ENCODE results near the gene SPATA25.

DNA sequence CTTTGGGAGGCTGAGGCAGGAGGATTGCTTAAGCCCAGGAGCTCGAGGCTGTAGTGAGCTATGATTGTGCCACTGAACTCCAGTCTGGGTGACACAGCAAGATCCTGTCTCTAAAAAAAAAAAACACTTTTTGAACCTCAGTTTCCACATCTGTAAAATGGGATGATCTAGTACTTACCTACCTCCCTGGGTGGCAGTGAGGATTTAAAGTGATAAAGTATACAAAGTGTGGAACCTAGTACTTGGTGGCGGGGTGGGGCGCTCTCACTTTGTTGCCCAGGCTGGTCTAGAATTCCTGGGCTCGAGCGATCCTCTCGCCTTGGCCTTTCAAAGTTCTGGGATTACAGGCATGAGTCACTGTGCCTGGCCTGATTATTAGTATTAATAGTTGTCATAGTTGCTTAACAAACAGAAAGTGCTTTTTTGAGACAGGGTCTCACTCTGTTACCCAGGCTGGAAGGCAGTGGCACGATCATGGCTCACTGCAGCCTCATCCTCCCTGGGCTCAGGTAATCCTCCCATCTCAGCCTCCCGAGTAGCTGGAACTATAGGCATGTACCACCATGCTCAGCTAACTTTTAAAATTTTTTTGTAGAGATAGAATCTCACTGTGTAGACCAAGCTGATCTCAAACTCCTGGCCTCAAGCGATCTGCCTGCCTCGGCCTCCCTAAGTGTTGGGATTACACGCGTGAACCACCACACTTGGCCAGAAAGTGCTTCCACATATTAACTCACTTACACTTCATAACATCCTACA, 31.5 kb upstream of the SPATA25 start:
- no peak for TF ChIP-seq EZH2 (IDR thresholded peaks at IDR 0.05; ENCODE audit: borderline replicate concordance, insufficient read depth, low read length, poor library complexity, severe bottlenecking)
- TF ChIP-seq, protein P1, sequence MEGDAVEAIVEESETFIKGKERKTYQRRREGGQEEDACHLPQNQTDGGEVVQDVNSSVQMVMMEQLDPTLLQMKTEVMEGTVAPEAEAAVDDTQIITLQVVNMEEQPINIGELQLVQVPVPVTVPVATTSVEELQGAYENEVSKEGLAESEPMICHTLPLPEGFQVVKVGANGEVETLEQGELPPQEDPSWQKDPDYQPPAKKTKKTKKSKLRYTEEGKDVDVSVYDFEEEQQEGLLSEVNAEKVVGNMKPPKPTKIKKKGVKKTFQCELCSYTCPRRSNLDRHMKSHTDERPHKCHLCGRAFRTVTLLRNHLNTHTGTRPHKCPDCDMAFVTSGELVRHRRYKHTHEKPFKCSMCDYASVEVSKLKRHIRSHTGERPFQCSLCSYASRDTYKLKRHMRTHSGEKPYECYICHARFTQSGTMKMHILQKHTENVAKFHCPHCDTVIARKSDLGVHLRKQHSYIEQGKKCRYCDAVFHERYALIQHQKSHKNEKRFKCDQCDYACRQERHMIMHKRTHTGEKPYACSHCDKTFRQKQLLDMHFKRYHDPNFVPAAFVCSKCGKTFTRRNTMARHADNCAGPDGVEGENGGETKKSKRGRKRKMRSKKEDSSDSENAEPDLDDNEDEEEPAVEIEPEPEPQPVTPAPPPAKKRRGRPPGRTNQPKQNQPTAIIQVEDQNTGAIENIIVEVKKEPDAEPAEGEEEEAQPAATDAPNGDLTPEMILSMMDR (IDR thresholded peaks at IDR 0.05; ENCODE audit: poor library complexity, severe bottlenecking) = no peak
- no peak for TF ChIP-seq POLR2AphosphoS5 (IDR thresholded peaks at IDR 0.05)
- no peak for TF ChIP-seq RAD21 (conservative IDR thresholded peaks at IDR 0.05)
- TF ChIP-seq EP300 (conservative IDR thresholded peaks at IDR 0.05; ENCODE audit: poor library complexity, severe bottlenecking) = no peak
- TF ChIP-seq, protein P2, sequence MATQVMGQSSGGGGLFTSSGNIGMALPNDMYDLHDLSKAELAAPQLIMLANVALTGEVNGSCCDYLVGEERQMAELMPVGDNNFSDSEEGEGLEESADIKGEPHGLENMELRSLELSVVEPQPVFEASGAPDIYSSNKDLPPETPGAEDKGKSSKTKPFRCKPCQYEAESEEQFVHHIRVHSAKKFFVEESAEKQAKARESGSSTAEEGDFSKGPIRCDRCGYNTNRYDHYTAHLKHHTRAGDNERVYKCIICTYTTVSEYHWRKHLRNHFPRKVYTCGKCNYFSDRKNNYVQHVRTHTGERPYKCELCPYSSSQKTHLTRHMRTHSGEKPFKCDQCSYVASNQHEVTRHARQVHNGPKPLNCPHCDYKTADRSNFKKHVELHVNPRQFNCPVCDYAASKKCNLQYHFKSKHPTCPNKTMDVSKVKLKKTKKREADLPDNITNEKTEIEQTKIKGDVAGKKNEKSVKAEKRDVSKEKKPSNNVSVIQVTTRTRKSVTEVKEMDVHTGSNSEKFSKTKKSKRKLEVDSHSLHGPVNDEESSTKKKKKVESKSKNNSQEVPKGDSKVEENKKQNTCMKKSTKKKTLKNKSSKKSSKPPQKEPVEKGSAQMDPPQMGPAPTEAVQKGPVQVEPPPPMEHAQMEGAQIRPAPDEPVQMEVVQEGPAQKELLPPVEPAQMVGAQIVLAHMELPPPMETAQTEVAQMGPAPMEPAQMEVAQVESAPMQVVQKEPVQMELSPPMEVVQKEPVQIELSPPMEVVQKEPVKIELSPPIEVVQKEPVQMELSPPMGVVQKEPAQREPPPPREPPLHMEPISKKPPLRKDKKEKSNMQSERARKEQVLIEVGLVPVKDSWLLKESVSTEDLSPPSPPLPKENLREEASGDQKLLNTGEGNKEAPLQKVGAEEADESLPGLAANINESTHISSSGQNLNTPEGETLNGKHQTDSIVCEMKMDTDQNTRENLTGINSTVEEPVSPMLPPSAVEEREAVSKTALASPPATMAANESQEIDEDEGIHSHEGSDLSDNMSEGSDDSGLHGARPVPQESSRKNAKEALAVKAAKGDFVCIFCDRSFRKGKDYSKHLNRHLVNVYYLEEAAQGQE (IDR thresholded peaks at IDR 0.05; ENCODE audit: borderline replicate concordance) = no peak

Measured in neural cell (in vitro differentiated cells).